NCI-H146 treated with DMSO at 0.1 percent for 48 hours (cell line): Measurements from ENCODE around the gene NDUFS7.
"Not testable (repeated sequence)": the region's sequence is repeated elsewhere in the genome, so short reads cannot be mapped to it uniquely, and the experiment has no call there.

Experiments used
- DNase-seq: peaks from one replicate; lab custom pipeline; 2025; ENCODE audit not compliant: unreplicated experiment; lab: John Stamatoyannopoulos, UW

NDUFS7 gene

GRCh38 chr19:1431759-1432506, 48.2 kb downstream of the NDUFS7 start:
- no peak for DNase-seq

GRCh38 chr19:1432507-1432887, 48.8 kb downstream of the NDUFS7 start:
- DNase-seq, result no peak

GRCh38 chr19:1433119-1434039, 49.7 kb downstream of the NDUFS7 start:
- DNase-seq, result no peak

- no peak for DNase-seq
These were observed 50.3 kb downstream of the NDUFS7 start for GRCh38 chr19:1434040-1434366.

- DNase-seq, result no peak
These were observed 50.9 kb downstream of the NDUFS7 start for GRCh38 chr19:1434577-1435060.

- DNase-seq, result no peak
These were observed 51.8 kb downstream of the NDUFS7 start for GRCh38 chr19:1435378-1435989.

- DNase-seq, result no peak
These were observed 53.9 kb downstream of the NDUFS7 start for GRCh38 chr19:1437609-1438008.

- DNase-seq, result peak; percentile 56
These were observed 54.6 kb downstream of the NDUFS7 start, which contains the start of gene RPS15 for GRCh38 chr19:1438035-1438932. RPS15 (plus strand) TSS chr19:1438396; CDS start chr19:1438426, 30 bp downstream.

GRCh38 chr19:1438933-1439354, 55.2 kb downstream of the NDUFS7 start:
- no peak for DNase-seq

- not testable (repeated sequence) for DNase-seq
These were observed 56.1 kb downstream of the NDUFS7 start for GRCh38 chr19:1439525-1440417.

- no peak for DNase-seq
These were observed 56.7 kb downstream of the NDUFS7 start for GRCh38 chr19:1440418-1440801.

- no peak for DNase-seq
These were observed 57.3 kb downstream of the NDUFS7 start for GRCh38 chr19:1441022-1441426.

GRCh38 chr19:1441677-1442438, 58.2 kb downstream of the NDUFS7 start:
- no peak for DNase-seq
